LNCAP (cell line): ENCODE measurements around the gene TMEM128.

Source experiments
- CTCF ChIP-seq: fragments of 450-650 bp; IDR thresholded peaks from 2 replicates; pipeline ENCODE4 v1.5.1; 2017; ENCODE audit warnings: mild to moderate bottlenecking

The TMEM128 gene

GRCh38 chr4:4248029-4248884 is at the start of gene TMEM128:
TSS of gene TMEM128 (minus strand) at chr4:4248223. CDS start at chr4:4248202, 21 bp downstream.
- no peak; the same call in 1 of the 2 replicates for TF ChIP-seq CTCF

GRCh38 chr4:4296283-4296846 is 48.3 kb upstream of the TMEM128 start:
- TF ChIP-seq CTCF = no peak

GRCh38 chr4:4293279-4293678 is 45.3 kb upstream of the TMEM128 start:
- TF ChIP-seq CTCF = no peak

- TF ChIP-seq CTCF = no peak
These were observed 42.2 kb upstream of the TMEM128 start, which contains the start of the genes LYAR and ZBTB49 for GRCh38 chr4:4289941-4290850. TSS of gene LYAR (minus strand) at chr4:4290154. CDS start at chr4:4283742, 6,412 bp downstream. TSS of gene ZBTB49 (plus strand) at chr4:4290251. CDS start at chr4:4299946, 9,695 bp downstream.

- TF ChIP-seq CTCF = no peak
These were observed 41.5 kb upstream of the TMEM128 start for GRCh38 chr4:4289597-4289940.

- no peak for TF ChIP-seq CTCF
These were observed 41.0 kb upstream of the TMEM128 start for GRCh38 chr4:4289055-4289454.

- no peak for TF ChIP-seq CTCF
These were observed 40.1 kb upstream of the TMEM128 start for GRCh38 chr4:4288098-4288497.
